B cell (primary cell): ENCODE data around the gene ATAD2B. TPM values are rescaled to one million over a fixed set of nuclear protein-coding genes. Genes with fewer than 3 reads are reported as not detected.

Experiments used
- ATAC-seq: fragments of 200-7000 bp; cut with Tn5 transposase; one replicate; pipeline ENCODE4 v1.10.0; 2021; ENCODE audit warnings: low read depth, mild to moderate bottlenecking, moderate number of reproducible peaks, moderate library complexity
- CTCF ChIA-PET: fragments of 350-600 bp; sonication (Branson Sonifier 250); formaldehyde crosslinking; loops from one replicate; lab custom pipeline; 2021; ENCODE audit warnings: antibody characterized with exemption, inconsistent platforms; lab: Charles Lee
- POLR2A ChIA-PET: fragments of 350-600 bp; sonication (Branson Sonifier 250); formaldehyde crosslinking; loops from one replicate; lab custom pipeline; 2021; ENCODE audit warnings: antibody characterized with exemption; lab: Charles Lee
- DNase-seq: peaks from one replicate; pipeline ENCODE4 v3.0.0; 2013
- H2AFZ ChIP-seq: 2 replicates; pipeline ENCODE4 v1.6.1; 2012; ENCODE audit warnings: mild to moderate bottlenecking, low read depth, low read length; ENCODE audit not compliant: insufficient read depth, poor library complexity, severe bottlenecking
- H3K27ac ChIP-seq, 2 donors: 1 replicate in 1 of 2; 2 replicates in 1 of 2; pipeline ENCODE4 v1.5.1; 2012 to 2013; ENCODE audit warnings: low read length in 2 of 2, mild to moderate bottlenecking in 2 of 2, moderate library complexity in 1 of 2
- H3K27me3 ChIP-seq, 4 experiments: fragments of 200-600 bp in 1 of 4; sonication (generic) in 1 of 4; replicated peaks in 1 of 4; 1 replicate in 2 of 4; 2 replicates in 2 of 4; pipeline versions ENCODE4 v1.6.1 to v1.7.0; 2013 to 2016; ENCODE audit warnings: low read length in 3 of 4, mild to moderate bottlenecking in 2 of 4, mixed read lengths in 1 of 4, moderate library complexity in 1 of 4; ENCODE audit not compliant: insufficient read depth in 4 of 4, control insufficient read depth in 3 of 4; ENCODE audit errors: control extremely low read depth in 1 of 4
- H3K36me3 ChIP-seq, 2 experiments: replicated peaks in 1 of 2; 1 replicate in 1 of 2; 2 replicates in 1 of 2; pipeline versions ENCODE4 v1.6.1 to v1.7.1; 2013; ENCODE audit warnings: low read length in 1 of 2; ENCODE audit not compliant: insufficient read depth in 2 of 2, control insufficient read depth in 1 of 2; ENCODE audit errors: control extremely low read depth in 1 of 2, extremely low read depth in 1 of 2
- H3K4me1 ChIP-seq, 2 donors: fragments of 200-600 bp in 1 of 2; sonication (generic) in 1 of 2; 1 replicate in 1 of 2; 2 replicates in 1 of 2; pipeline versions ENCODE4 v1.5.1 to v1.6.1; 2013 to 2017; ENCODE audit warnings: low read length in 2 of 2; ENCODE audit not compliant: control insufficient read depth in 2 of 2, insufficient read depth in 2 of 2
- H3K4me2 ChIP-seq: replicated peaks from 2 replicates; pipeline ENCODE3; 2012; ENCODE audit warnings: mild to moderate bottlenecking, low read depth, low read length; ENCODE audit not compliant: poor library complexity, severe bottlenecking
- H3K4me3 ChIP-seq, 5 experiments: fragments of 200-600 bp in 1 of 5; sonication (generic) in 1 of 5; 1 replicate in 3 of 5; 2 replicates in 2 of 5; pipeline versions ENCODE4 v1.5.1 to v1.7.0; 2011 to 2016; ENCODE audit warnings: low read length in 4 of 5, mild to moderate bottlenecking in 4 of 5, low read depth in 2 of 5, control low read depth in 1 of 5, moderate library complexity in 1 of 5; ENCODE audit not compliant: insufficient read depth in 1 of 5; ENCODE audit errors: control extremely low read depth in 1 of 5, extremely low read depth in 1 of 5
- H3K79me2 ChIP-seq: fragments of 200-600 bp; sonication (generic); one replicate; pipeline ENCODE4 v1.6.0; 2016; ENCODE audit warnings: low read length; ENCODE audit not compliant: control insufficient read depth, insufficient read depth
- H3K9ac ChIP-seq: fragments of 200-600 bp; sonication (generic); 2 replicates; pipeline ENCODE4 v1.6.1; 2017; ENCODE audit warnings: mild to moderate bottlenecking, low read length, moderate library complexity
- H3K9me3 ChIP-seq, 3 donors: one replicate each; pipeline versions ENCODE4 v1.6.1 to v1.7.1; 2013; ENCODE audit warnings: low read length in 2 of 3; ENCODE audit not compliant: control insufficient read depth in 2 of 3, insufficient read depth in 1 of 3; ENCODE audit errors: control extremely low read depth in 1 of 3
- H4K20me1 ChIP-seq: 2 replicates; pipeline ENCODE4 v1.6.0; 2012; ENCODE audit warnings: mild to moderate bottlenecking, low read length; ENCODE audit not compliant: insufficient read depth, control insufficient read depth, poor library complexity, severe bottlenecking
- H3K27ac Mint-ChIP-seq: one replicate; pipeline ENCODE4 v1.8.0; 2021; ENCODE audit warnings: mixed read lengths
- H3K27me3 Mint-ChIP-seq: one replicate; pipeline ENCODE4 v1.8.0; 2021; ENCODE audit warnings: mixed read lengths
- H3K4me1 Mint-ChIP-seq: one replicate; pipeline ENCODE4 v1.8.0; 2021; ENCODE audit warnings: mixed read lengths
- H3K4me3 Mint-ChIP-seq: one replicate; pipeline ENCODE4 v1.8.0; 2021; ENCODE audit warnings: mixed read lengths
- H3K9me3 Mint-ChIP-seq: one replicate; pipeline ENCODE4 v1.8.0; 2022; ENCODE audit warnings: mixed read lengths; ENCODE audit not compliant: insufficient read depth
- EZH2 ChIP-seq: IDR thresholded peaks from 2 replicates; pipeline ENCODE4 v1.6.1; 2012; ENCODE audit warnings: borderline replicate concordance, low read depth, mild to moderate bottlenecking, moderate library complexity, low read length; ENCODE audit not compliant: insufficient read depth, poor library complexity, severe bottlenecking
- WGBS: methylation state at CpG from one replicate; pipeline ENCODE4 v1.1.5; 2013; ENCODE audit warnings: missing lambda C conversion rate; ENCODE audit not compliant: insufficient coverage; 5-methylcytosine and 5-hydroxymethylcytosine counted together
- intact Hi-C: fragments of 100-400 bp; cut with micrococcal nuclease; formaldehyde crosslinking; loops from one replicate; pipeline ENCODE4 v1.10.0; 2022
- polyA plus RNA-seq: library from polyadenylated mRNA; depleted of rRNA; stranded (reverse); fragments of >200 nt; gene quantifications from 2 replicates; pipeline ENCODE4 v1.2.3, GENCODE V29; 2012
- total RNA-seq, 2 donors: library from RNA; stranded (reverse); fragments of 120-200 nt in 1 of 2; gene quantifications; 1 replicate in 1 of 2; 2 replicates in 1 of 2; pipeline versions ENCODE4 v1.2.3 to v1.2.4, GENCODE V29; 2013 to 2022
- TF ChIP-seq, protein P1 (sequence below): fragments of 200-600 bp; IDR thresholded peaks from one replicate; pipeline ENCODE4 v1.8.0; 2022; ENCODE audit warnings: antibody characterized with exemption, mild to moderate bottlenecking

The ATAD2B gene
- total and polyA plus RNA-seq, 2 donors (not counting 1 experiment from before 2014, with no cell fraction given): 5.1 to 90.8 TPM

- POLR2A ChIA-PET: no interaction called here
- H3K4me1 Mint-ChIP-seq: no peaks in the 10 kb centered on the region
- H3K27me3 Mint-ChIP-seq: no peaks in the 10 kb centered on the region
- WGBS: no CpG with 5 or more reads among the region's 2 CpGs
- H3K79me2 ChIP-seq: peaks cover 3% of the 10 kb centered on the region
- CTCF ChIA-PET: interaction anchor here (0.9 to 6.8 kb wide), 7 partner anchors 17 to 390 kb away, joined by 3 to 154 read pairs (median 5); partner anchors contain the start of genes ATAD2B and TP53I3
- H3K9ac ChIP-seq: no peak overlapping the region
- H3K4me2 ChIP-seq: no peak overlapping the region
- H3K4me3 ChIP-seq: no peak overlapping the region
- no peak overlapping the region for H3K27ac ChIP-seq
- no peak for TF ChIP-seq EZH2
- TF ChIP-seq, protein P1, sequence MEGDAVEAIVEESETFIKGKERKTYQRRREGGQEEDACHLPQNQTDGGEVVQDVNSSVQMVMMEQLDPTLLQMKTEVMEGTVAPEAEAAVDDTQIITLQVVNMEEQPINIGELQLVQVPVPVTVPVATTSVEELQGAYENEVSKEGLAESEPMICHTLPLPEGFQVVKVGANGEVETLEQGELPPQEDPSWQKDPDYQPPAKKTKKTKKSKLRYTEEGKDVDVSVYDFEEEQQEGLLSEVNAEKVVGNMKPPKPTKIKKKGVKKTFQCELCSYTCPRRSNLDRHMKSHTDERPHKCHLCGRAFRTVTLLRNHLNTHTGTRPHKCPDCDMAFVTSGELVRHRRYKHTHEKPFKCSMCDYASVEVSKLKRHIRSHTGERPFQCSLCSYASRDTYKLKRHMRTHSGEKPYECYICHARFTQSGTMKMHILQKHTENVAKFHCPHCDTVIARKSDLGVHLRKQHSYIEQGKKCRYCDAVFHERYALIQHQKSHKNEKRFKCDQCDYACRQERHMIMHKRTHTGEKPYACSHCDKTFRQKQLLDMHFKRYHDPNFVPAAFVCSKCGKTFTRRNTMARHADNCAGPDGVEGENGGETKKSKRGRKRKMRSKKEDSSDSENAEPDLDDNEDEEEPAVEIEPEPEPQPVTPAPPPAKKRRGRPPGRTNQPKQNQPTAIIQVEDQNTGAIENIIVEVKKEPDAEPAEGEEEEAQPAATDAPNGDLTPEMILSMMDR: no peak
- H3K27ac Mint-ChIP-seq: no peak overlapping the region
- H3K4me3 Mint-ChIP-seq: no peak overlapping the region
- peaks cover 3% of the 10 kb centered on the region for H4K20me1 ChIP-seq
- no peak overlapping the region for H2AFZ ChIP-seq
- no peaks in the 10 kb centered on the region for H3K4me1 ChIP-seq
- no peaks in the 10 kb centered on the region for H3K9me3 ChIP-seq
- no peaks in the 10 kb centered on the region for H3K27me3 ChIP-seq
- ATAC-seq: no peak
- no peaks in the 10 kb centered on the region for H3K9me3 Mint-ChIP-seq
- intact Hi-C loops: no loop called here
- no peak for DNase-seq
- H3K36me3 ChIP-seq: peaks cover 4 to 12% of the 10 kb centered on the region in 2 experiments
Measured at GRCh38 chr2:23826040-23826439, 100.9 kb downstream of the ATAD2B start.

GRCh38 chr2:23824777-23825212 lies 102.1 kb downstream of the ATAD2B start:
- H2AFZ ChIP-seq: no peak overlapping the region
- ChIA-PET CTCF (interaction anchor here (0.7 to 6.8 kb wide), 45 partner anchors 8 to 526 kb away, joined by 3 to 154 read pairs (median 5); partner anchors contain the start of genes ATAD2B, FKBP1B, SF3B6 and TP53I3), POLR2A (interaction anchor here (0.7 to 1.2 kb wide), 2 partner anchors 10 to 259 kb away, joined by 3 to 4 read pairs; partner anchors contain the start of gene TP53I3)
- H3K27me3 Mint-ChIP-seq: no peaks in the 10 kb centered on the region
- H3K27ac ChIP-seq: no peak overlapping the region
- no peak overlapping the region for H3K4me3 ChIP-seq
- H3K27me3 ChIP-seq: no peaks in the 10 kb centered on the region
- peaks cover 3% of the 10 kb centered on the region for H3K79me2 ChIP-seq
- H3K4me3 Mint-ChIP-seq: no peak overlapping the region
- H3K9ac ChIP-seq: no peak overlapping the region
- H3K4me1 Mint-ChIP-seq: no peaks in the 10 kb centered on the region
- peak; percentile 76 for DNase-seq
- no peaks in the 10 kb centered on the region for H4K20me1 ChIP-seq
- intact Hi-C loops: loop anchor here (1.0 to 2.0 kb wide), 4 partner anchors 102 to 340 kb away; partner anchors contain the start of genes ATAD2B and TP53I3
- H3K4me2 ChIP-seq: no peak overlapping the region
- no peaks in the 10 kb centered on the region for H3K9me3 Mint-ChIP-seq
- no peaks in the 10 kb centered on the region for H3K9me3 ChIP-seq
- H3K36me3 ChIP-seq: peaks cover 4 to 15% of the 10 kb centered on the region in 2 experiments
- TF ChIP-seq, protein P1: peak; percentile 91
- TF ChIP-seq EZH2: no peak
- no peak overlapping the region for H3K27ac Mint-ChIP-seq
- ATAC-seq: peak; percentile 41
- 44% methylated on average over 2 of the region's 2 CpGs for WGBS
- H3K4me1 ChIP-seq: no peaks in the 10 kb centered on the region
